NCI-H146 (cell line): ENCODE data around the gene PCNT.
"Not testable (repeated sequence)": the region's sequence is repeated elsewhere in the genome, so short reads cannot be mapped to it uniquely, and the experiment has no call there.

Experiments used
- DNase-seq: peaks from one replicate; lab custom pipeline; 2025; lab: John Stamatoyannopoulos, UW

Gene PCNT

DNA sequence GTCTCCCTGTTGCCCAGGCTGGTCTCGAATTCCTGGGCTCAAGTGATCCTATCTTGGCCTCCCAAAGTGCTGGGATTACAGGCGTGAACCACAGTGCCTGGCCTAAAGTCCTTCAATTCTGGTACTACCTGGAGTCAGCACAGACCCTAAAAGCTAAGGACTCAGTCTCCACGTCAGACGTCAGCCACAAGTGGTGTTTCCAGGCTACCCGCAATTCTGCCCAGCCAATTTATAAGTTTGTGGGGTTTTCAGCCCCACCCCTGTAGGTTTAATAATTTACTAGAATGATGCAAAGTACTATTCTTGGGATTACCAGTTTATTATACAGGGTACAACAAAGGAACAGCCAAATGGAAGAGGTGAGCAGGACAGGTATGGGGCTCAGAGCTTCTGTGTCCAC is 124.2 kb downstream of the PCNT start:
- no peak for DNase-seq

DNA sequence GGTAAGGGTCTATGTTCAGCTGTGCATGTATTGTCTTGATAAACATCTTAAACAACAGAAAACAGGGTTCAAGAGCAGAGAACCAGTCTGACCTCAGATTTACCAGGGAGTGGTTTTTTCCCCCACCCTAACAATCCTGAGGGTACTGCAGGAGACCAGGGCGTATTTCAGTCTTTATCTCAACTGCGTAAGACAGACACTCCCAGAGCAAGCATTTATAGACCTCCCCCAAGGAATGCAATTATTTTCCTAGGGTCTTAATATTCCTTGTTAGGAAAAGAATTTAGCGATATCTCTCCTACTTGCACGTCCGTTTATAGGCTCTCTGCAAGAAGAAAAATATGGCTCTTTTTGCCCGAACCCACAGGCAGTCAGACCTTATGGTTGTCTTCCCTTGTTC is 124.9 kb downstream of the PCNT start:
- not testable (repeated sequence) for DNase-seq

DNA sequence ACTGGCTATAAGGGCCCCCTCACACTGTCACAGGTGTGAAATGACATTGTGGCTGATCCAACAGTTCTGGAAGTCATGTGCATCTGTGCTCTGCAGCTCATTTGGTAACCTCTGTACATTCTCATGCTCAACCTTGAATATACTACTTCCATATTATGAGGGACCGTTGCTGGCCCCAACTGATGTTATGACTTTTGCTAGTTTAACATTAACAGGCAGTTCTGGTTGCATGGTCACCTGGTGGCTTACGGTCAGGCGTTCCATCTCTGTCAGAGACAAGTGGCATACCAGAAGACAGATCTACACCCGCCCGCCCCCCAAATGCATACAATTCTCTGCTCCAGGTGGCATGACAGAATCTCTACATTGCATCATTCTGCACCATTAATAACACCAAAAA is 128.8 kb downstream of the PCNT start:
- no peak for DNase-seq

DNA sequence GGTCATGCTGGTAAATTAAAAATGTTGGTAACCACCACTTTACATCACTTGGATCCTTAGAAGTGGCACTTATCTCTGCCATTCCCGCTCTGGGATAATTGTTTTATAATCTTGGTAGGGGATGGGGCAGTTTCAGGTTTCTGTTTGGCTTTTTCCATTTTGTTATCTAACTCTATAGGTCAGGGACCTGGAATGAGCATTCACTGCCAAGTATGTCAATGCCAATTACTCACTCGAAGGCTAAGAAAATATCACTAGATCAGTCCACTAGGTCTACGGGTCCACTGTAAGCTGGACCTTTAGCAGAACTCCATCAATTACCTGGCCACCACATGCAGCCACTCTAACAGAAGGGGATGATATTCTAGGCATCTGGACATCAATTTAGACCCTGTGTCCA is 130.2 kb downstream of the PCNT start:
- no peak for DNase-seq

DNA sequence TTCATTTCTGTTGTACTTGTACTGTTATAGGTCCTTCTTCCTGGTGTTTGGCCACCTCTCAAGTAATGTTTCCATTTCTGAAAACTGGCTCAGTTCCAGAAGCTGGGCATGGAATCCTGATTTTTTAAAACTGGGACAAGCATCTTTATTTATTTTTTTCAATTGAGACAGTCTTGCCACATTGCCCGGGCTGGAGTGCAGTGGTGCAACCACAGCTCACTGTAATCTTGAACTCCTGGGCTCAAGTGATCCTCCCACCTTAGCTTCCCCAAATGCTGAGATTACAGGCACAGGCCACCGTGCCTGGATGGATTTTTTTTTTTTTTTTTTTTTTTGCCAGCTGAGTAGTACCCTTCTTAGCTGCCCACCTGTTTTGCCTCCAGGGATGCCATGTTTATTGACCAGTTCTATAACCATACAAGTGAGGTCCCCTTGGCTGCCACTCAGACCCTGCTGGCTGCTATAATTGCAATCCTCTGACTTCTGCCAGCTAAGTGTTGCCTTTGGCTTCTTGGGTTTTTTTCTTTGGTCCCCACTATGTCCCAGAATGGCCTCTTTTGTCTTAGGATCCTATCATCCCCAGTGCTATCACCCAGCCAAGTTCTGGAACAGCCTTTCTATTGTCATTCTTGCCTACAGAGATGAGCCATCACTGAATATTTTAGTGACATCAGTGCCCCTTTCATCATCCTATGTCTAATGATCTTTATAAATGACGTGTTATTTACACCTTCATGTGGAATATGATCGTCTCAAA is 130.9 kb downstream of the PCNT start:
- DNase-seq = no peak

DNA sequence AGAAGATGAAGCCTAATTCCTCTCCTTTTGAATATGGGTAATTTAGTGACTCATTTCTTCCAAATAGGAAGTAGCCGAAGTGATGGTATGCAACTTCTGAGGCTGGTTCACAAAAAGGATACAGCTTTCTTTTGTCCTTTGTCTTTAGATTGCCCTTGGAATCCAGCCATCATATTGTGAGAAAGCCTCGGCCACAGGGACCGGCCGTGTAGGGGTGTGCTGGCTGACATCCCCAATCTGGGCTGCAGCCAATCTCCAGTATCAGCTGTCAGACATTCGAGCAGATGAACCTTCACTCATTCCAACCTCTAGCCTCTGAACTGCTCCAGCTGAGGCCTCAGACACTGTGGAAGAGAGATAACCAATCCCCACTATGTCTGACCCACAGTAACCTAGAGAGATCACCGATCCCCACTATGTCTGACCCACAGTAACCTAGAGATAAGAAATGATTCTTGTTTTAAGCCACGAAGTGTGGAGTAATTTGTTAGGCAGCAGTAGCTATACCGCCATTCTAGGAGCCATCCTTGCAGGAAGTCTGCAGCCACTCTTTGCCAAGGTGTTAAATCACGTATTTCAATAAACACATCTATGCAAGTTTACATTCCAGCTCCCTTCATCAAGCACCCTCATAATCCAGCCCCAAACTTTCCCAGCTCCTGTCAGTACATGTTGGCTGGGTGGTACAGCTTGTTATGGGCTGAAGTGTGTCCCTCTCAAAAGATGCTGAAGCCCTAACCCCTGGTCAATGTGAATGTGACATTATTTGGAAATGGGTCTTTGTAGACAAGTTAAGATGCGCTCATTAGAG is 131.8 kb downstream of the PCNT start:
- DNase-seq = no peak

DNA sequence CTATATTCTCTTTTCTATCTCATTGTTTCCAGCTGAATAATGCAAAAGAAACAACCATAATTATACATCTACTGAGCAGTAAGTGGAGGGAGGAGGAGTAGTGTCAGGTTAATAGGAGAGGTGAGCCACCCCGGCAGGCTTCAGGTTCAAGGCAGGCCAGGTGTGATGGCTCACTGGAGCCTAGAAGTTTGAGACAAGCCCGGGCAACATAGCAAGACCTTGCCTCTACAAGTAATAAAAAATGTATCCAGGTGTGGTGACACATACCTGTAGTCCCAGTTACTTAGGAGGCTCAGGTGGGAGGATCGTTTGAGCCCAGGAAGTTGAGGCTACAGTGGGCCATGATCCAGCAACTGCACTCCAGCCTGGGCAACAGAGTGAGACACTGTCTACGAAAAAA is 132.8 kb downstream of the PCNT start:
- no peak for DNase-seq

DNA sequence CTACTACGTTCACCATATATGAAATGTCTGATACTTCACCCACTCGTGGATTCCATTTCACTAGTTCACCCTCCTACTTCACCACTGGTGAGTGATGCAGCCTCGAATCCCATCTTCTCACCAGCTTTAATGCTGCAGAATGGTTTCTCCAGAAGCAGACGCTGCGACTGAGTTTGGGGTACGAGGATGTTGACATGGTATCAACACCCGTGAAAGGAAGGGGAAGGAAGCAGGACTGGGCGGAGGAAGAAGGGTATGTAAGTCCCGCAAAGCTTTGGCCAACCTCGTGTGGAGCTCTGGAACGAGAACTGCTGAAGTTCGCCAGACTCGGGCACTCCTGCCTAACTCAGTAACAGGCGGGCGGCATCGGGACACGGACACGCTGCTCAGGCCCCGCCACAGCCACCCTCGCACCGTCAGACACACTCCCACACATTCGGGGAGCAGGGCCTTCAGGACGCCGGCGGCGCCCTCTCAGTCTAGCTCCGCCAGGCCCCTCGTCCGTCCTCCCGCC is 133.9 kb downstream of the PCNT start:
- DNase-seq = peak; percentile 38

DNA sequence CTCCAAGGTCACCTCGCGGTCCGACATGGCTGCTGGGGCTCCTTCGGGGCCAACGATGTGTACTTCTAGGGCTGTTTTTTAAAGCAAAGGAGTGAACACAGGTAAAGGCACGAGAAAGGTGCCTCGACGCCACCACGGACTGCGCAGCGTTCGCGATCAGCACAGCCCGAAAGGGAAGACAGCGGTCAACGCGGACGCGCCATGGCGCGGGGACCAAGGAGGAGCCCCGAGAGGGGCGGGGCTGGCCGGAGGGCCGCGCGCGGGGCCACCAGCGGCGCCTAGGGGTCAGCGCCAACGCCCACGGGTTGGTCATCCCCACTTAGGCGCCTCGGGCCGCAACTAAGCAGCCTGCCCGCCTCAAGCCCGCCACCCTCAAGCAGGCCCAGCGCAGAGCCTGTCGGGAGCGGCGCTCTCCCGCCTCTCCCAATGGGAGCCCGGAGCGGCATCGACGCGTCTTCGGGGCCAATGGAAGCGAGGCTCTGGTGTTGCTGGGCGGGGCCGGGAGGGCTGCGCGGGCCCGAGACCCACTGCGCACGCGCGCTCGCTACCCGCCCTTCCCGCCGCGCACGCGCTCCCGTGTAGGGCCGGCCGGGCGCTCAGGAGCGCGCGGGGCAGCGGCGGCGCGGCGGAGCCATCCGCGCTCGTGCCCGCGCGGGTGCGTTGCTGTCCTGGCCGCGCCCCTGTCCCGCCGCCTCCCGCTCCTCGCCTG is 134.5 kb downstream of the PCNT start, which contains the start of gene DIP2A:
DIP2A (plus strand) TSS at position 577 of the 709 bp plus-strand sequence. CDS start 241 bp downstream, outside the sequence.
- DNase-seq = peak; percentile 92

DNA sequence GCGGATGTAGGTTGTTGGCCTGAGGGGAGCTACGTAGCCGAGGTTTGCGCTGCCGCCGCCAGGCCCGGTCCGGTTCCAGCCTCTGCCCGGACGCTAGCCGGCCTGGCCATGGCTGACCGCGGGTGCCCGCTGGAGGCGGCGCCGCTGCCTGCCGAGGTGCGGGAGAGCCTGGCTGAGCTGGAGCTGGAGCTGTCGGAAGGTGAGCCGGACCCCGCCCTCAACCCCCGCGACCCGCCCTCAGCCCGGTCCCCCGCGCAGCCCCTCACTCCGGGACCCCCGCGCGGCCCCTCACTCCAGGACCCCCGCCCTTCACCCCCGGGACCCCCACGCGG is 135.0 kb downstream of the PCNT start:
- no peak for DNase-seq

DNA sequence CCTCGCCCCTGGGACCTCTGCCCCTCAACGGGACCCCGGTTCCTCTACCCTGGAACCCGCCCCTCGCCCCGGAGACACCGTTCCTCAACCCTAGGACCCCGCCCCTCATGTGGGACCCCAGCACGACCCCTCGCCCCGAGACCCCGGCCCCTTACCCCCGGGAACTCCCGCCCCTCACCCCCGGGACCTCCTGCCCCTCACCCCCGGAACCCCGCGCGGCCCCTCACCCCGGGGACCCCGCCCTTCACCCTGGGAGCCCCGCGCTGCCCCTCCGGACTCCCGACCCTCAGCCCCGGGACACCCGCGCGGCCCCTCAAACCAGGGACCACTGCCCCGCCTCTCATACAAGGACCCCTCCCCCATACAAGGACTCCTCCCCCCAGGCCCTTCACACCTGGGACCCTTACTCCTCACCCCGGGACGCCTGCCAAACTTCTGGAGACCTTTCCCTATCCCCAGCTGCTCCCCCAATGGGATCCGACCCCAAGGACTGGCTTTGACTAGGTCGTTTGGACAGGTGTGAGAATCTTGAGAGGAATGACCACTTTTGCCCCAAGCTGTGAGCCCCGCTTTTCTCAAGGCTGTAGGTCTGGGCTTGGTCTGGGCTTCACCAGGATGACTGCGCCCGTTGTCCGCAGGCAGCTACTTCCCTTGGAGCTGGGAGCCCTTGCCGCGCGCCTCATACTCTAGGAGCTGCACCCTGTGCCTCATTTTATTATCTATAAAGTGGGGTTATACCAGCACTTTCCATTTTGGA is 135.6 kb downstream of the PCNT start:
- DNase-seq = no peak

DNA sequence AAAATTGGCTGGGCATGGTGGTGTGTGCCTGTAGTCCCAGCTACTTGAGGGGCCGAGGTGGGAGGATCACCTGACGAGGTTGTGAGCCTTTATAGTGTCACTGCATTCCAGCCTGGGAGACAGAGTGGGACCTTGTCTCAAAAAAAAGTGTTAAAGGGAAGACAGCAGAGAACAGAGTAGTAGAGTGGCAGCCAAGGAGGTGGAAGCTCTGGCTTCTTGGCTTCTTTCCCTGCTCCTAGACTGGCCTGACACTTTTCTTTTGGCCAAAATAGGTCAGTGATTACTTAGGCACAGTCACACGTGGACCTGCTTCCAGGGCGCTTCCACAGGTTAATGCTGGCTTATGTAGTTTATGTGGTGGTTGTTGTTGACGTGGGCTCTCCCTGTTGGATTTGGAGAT is 138.0 kb downstream of the PCNT start:
- no peak for DNase-seq

DNA sequence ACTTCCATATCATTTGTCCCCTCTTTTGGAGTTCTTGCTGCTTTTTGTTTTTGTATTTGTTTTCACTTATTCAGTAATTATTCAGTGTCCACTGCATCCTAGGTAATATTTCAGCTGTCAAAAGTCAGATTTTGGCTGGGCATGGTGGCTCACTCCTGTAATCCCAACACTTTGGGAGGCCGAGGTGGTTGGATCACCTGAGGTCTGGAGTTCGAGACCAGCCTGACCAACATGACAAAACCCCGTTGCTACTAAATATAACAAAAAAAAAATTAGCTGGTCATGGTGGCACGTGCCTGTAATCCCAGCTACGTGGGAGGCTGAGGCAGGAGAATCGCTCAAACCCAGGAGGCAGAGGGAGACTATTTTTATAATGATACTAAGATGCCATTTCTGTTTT is 141.2 kb downstream of the PCNT start:
- DNase-seq = not testable (repeated sequence)

DNA sequence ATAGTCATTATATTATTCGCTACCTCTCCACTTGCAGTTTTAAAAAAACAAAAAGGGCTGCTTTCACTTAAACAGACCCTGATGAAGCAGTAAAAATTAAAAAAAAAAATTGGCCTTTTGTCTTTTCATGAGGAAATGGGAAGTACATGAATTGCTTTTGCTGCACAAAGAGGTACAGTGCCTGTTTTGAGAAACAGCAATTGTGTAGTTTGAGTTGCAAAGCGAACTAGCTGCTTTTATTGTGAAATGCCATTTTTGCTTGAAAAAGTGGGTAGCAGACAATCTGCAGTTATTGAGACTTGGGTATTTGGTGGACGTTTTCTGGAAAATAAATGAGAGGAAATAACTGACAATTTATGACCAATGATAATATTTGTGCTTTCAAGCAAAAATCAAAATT is 141.7 kb downstream of the PCNT start:
- DNase-seq = no peak

DNA sequence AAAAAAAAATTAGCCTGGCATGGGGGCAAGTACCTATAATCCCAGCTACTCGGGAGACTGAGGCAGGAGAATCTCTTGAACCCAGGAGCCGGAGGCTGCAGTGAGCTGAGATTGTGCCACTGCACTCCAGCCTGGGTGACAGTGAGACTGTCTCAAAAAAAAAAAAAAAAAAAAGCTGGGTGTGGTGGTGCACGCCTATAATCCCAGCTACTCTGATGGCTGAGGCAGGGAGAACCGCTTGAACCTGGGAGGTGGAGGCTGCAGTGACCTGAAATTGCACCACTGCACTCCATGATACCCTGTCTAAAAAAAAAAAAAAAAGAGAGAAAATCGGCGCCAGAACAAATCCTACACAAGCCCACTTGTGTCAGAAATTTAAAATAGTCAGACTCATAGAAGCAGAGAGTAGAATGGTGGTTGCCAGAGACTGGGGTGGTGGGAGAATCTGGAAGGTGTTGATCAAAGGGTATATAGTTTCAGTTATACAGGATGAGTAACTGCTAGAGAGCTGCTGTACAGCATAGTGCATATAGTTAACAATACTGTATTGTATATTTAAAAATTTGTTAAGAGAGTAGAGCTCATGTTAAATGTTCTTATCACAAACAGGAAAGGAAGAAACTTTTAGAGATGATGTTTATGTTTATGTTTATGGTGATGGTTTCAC is 144.3 kb downstream of the PCNT start:
- no peak for DNase-seq

DNA sequence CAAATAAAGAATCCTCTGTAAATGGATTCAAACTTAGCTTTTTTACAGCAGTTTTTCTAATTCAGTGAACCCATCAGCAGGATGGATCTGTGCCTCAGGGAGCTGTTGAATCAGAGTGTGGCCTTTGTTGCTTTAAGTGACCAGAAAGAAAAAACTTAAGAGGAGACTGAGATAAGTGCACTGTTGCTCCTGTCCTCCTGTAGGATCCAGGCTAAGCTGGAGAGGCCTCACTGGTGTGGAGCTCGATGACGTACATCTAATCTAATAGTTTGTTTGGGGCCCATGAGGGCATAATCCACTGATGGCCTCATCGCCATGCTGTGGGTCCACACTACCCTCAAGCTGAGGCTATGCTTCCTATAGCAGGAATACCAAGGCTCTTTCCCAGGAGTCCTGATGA is 145.3 kb downstream of the PCNT start:
- DNase-seq = no peak

DNA sequence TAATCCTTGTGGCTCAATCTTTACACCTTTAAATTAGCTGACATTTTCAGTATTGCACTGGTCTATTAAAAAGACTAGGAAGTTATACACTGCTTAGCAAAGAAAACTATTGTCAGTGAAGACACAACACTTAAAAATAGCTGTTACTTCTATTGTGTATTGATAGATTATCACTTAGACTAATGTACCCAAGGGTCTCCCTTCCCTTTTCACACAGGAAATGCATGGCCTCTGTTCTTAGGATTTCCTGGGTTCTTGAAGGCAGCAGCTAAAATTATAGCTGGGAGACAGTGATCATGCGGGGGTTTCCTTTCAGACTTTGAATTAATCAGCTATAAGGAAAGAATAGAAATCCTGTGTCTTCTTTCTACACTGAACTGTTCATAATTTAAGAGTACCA is 147.6 kb downstream of the PCNT start:
- no peak for DNase-seq

DNA sequence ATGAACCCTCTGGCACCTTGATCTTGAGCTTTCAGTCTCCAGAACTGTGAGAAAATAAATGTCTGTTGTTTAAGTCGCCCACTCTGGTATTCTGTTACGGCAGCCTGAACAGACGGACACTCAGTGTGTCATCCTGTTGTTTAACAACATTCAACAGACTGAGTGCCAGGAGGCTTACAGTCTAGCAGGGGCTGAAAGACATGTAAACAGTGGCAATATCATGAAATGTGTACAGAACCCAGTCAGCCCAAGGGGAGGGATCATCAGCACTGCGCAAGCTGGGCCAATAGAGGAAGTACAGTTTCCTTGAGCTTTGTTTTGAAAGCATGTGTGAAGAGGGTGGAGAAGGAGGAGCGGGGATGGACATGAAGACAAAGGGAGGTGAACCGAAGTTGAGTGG is 148.3 kb downstream of the PCNT start:
- DNase-seq = no peak

DNA sequence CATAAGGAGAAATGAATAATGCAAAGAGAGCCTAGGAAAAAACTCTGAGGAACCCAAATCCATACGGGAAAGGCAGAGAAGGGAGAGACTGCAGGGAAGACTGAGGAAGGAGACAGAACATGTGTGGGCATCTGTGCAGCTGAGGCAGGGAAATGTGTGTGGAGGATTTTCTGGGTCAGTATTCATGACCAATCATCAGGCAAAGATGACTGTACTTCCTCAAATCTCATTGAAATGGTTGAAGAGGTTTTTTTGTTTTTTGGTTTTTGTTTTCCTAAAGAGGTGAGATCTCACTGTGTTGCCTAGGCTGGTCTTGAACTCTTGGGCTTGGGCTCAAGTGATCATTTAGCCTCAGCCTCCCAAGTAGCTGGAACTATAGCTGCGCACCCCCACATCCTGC is 150.4 kb downstream of the PCNT start:
- DNase-seq = no peak

DNA sequence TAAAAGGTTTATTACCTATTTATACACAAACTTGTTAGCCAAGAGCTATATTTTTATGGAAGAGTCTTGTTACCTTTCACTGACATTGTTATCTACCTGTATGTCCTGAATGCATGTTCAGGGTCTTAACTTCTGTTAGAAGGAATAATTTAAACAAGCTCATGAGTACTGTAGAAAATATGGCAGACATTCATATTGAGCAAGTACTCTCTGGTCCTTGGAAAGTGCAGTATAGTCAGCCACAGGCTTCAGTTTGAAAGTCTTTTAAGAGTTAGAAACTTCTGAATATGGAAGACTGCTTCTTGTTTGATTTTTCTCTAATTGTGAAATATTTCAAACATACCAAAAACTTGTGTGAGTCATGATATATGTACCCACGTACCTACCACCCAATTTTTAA is 151.3 kb downstream of the PCNT start:
- no peak for DNase-seq

DNA sequence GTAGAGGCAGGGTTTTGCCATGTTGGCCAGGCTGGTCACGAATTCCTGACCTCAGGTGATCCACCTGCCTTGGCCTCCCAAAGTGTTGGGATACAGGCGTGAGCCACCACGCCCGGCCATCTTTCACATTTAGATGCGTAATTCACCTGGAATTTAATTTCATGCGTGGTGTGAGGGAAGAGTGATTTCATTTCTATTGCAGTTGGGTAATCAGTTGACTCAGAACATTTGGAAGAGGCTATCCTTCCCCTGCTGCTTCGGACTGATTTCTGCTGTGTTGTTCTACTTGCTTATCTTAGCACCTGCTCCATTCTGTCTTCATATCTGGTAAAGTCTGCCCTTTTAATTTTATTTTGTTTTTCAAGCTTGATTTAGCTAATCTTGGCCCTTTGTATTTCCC is 153.8 kb downstream of the PCNT start:
- no peak for DNase-seq
